ENCODE measurements around the gene ATF7IP2. TPM values are rescaled to one million over a fixed set of nuclear protein-coding genes. Genes with fewer than 3 reads are reported as not detected.
A peak's percentile ranks its signal among the peaks of the same experiment; 100 is the strongest.

ATF7IP2 gene
- total and polyA plus RNA-seq, 9 of the 15 experiments (the other 6 are each of a cell fraction or from before 2014, with no cell fraction given): 131 to 515 (median 196) TPM

GRCh38 chr16:10441726-10442125, 55.9 kb downstream of the ATF7IP2 start:
- H3K36me3 ChIP-seq (ENCODE audit: control insufficient read depth, insufficient read depth, low read length): peaks cover 69% of the 10 kb centered on the region
- H3K9ac ChIP-seq (ENCODE audit: insufficient read depth in 1 of 2, low read depth in 2 of 2, low read length in 2 of 2): no peak overlapping the region
- no peaks in the 10 kb centered on the region for H4K20me1 ChIP-seq (replicated peaks; ENCODE audit: control insufficient read depth, insufficient read depth, low read length)
- peaks cover 20% of the 10 kb centered on the region for H3K9me3 ChIP-seq (replicated peaks; ENCODE audit: control insufficient read depth, insufficient read depth, low read depth, low read length)
- TF ChIP-seq CBX3 (IDR thresholded peaks at IDR 0.05; ENCODE audit: borderline replicate concordance in 1 of 2, low read length in 2 of 2): peak in 1 of 2 experiments; percentile 90; a peak in 2 of 3 replicates
- peak; percentile 63; the same call in 1 of the 2 replicates for TF ChIP-seq TRIM28 (IDR thresholded peaks at IDR 0.05)
- TF ChIP-seq KAT7 (CRISPR knock-in tag; IDR thresholded peaks at IDR 0.05; ENCODE audit: borderline replicate concordance): no peak
- peak; percentile 68 for TF ChIP-seq ZNF280A (IDR thresholded peaks at IDR 0.05; ENCODE audit: low read depth, partially characterized antibody)
- peak; percentile 74; the same call in 1 of the 2 replicates for TF ChIP-seq CBX5 (IDR thresholded peaks at IDR 0.05; ENCODE audit: borderline replicate concordance, low read depth)
- TF ChIP-seq CEBPB (tag; IDR thresholded peaks at IDR 0.05): 0 out of 2 replicates have a peak, but pooled peaks have one; percentile 29
- TF ChIP-seq ZNF184 (CRISPR knock-in tag; IDR thresholded peaks at IDR 0.05): no peak
- H3K4me2 ChIP-seq (ENCODE audit: insufficient read depth, low read length): no peak overlapping the region
- no peak overlapping the region for H2AFZ ChIP-seq (ENCODE audit: low read depth, low read length)
- no peak for FAIRE-seq
- in situ Hi-C loops (cut with MboI): no loop called here
- no peaks in the 10 kb centered on the region for H3K4me1 ChIP-seq (replicated peaks in 1 of 2; ENCODE audit: control insufficient read depth in 2 of 2, insufficient read depth in 2 of 2, low read length in 2 of 2)
- no peak overlapping the region for H3K4me3 ChIP-seq
- no peaks in the 10 kb centered on the region for H3K27me3 ChIP-seq (ENCODE audit: control insufficient read depth in 2 of 2, insufficient read depth in 2 of 2, low read length in 2 of 2)
- no peaks in the 10 kb centered on the region for H3K79me2 ChIP-seq (ENCODE audit: control insufficient read depth, insufficient read depth, low read length)
- no peak for DNase-seq (ENCODE audit: extremely low read depth in 1 of 4, low spot score in 3 of 4)
- ATAC-seq: no peak
- ChIA-PET POLR2A (no interaction called here), CTCF (ENCODE audit: low intra/inter-chr PET ratio) (no interaction called here)
- 85% methylated on average over 3 of the region's 3 CpGs for WGBS (ENCODE audit: insufficient coverage, low coverage, missing lambda C conversion rate)
- TSS peak; percentile 9 for BruUV-seq (replicated peaks)
- intact Hi-C loops (cut with micrococcal nuclease): no loop called here
- H3K27ac ChIP-seq (ENCODE audit: extremely low read depth, low read depth, low read length): no peak overlapping the region
- H3K9me1 ChIP-seq (ENCODE audit: control insufficient read depth, insufficient read depth, low read length): no peaks in the 10 kb centered on the region
